Measurements from ENCODE around the gene ADCY5.

The ADCY5 gene

GRCh38 chr3:123405021-123405420, 43.9 kb downstream of the ADCY5 start:
- no peak for DNase-seq

DNA sequence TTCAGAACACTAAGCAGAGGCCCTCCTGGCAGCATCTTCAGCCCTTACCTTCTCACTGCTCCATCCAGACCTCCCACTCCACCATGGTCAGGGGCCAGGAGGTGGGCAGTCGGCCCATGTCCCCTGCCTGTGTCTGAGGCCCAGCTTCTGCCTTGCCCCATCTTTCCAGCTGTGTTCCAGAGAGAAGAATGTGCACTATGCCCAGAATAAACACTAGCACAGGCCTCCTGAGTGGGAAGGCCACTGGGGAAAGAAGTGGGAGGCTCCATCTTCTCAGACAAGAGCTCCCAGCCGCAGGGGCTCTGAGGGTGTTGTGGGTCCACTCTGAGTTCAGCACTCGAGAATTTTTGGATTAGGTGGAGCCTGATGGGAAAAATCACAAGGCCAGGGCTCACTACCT, 44.5 kb downstream of the ADCY5 start:
- DNase-seq: no peak

DNA sequence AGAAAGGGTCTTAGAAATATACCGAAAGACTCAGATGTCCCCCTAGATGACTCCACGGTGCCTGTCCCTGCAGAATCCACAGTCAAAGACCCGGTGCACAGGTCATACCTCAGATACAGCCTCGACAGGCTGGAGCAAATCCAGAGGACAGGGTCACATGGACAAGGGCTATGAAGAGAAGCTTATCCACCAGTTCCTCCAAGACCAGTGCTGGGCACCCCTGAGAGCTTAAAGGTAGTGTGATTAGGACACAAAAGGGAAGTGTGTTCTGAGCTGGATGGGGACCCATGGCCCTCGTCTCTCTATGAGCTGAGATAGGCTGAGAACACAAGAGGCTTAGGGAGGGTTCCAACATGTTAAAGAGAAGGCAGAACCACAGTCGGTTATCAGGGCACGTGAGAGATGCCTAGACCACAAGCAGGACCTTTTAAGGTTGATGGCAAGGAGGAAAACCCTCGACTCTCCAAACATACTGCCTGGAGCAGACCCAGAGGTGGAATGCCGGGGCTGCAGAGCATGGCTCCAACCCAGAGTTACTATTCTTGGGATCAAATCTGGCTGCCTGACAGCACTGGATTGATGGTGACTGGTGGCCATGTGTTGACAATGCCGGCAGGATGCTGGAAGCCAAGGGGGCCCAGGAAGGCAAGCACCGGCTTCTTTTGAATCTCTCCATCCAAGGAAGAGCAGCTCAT, 46.9 kb downstream of the ADCY5 start:
- DNase-seq: no peak

DNA sequence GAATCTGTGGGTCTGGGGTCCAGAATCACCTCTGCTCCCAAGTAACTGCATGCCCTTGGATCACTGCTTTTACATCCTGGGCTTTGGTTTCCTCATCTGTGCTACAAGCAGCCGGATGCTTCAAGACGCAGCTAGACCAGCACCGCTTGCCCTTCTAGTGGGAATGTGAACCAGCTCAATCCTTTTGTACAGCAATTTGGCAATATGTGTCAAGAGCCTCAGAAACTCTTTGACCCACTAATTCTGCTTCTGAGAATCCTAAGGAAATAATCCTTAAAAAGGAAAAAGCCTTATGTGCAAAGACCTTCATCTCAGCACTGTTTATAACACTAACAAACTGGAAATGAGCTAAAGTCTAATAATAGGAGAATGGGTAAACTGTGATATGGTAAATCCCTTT, 48.7 kb downstream of the ADCY5 start:
- no peak for DNase-seq

DNA sequence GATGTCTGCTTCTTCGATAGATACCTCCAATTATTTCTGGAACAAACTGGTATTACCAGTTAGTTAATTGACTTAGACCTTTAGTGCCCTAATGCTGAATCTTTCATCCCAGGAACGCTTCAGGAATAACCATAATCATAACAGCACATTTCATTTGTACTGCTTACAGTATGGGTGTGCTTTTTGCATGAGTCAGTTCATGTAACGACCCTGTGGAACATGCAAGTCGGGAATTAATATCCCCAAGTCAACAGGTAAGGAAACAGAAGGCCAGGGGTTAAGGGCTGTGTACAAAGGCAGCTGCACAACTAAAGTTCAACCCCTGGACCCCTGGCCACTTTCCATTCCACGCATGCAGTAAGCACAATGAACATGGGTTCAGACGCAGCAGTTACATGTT, 49.2 kb downstream of the ADCY5 start:
- DNase-seq: no peak

DNA sequence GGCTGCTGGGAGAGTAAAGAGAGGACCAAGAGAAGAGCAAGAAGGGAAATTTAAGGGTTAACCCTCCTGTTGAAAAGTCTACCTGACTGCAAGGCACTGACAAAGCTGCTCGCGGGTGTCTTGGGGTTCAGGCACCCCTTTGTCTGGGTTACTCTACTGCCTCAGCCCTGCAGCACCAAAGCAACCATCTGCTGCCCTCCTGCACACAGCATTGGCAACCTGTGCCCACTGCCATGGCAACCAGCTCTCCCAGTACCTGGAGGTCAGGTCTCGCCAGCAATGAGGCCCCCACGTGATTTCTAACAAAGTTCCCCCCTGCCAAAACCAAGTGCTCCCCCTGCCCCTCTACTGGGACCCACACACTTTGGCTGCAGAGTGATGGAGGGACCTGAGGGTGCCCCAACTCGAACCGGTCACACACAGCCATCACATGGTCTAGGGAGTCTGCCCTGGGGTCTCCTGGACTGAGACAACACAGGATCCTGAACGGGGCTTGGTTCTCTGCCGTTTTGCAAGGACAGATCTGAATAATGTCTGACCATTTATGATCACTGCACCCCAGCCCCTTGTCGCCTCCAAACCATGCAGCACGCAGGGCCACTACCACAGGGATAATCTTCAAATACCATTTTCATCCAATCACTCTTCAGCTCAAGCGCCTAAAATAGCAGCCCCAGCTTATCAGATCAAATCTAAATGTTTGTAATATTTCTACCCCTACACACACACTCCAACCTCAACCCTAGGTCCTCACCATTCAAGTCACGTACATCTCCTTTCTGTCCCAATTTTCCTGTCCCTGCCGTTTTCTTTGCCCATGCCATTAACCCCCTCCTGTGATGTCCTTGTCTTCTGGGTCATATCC, 50.7 kb downstream of the ADCY5 start:
- DNase-seq: no peak

- DNase-seq: no peak
Measured at GRCh38 chr3:123397050-123397590, 51.8 kb downstream of the ADCY5 start.

DNA sequence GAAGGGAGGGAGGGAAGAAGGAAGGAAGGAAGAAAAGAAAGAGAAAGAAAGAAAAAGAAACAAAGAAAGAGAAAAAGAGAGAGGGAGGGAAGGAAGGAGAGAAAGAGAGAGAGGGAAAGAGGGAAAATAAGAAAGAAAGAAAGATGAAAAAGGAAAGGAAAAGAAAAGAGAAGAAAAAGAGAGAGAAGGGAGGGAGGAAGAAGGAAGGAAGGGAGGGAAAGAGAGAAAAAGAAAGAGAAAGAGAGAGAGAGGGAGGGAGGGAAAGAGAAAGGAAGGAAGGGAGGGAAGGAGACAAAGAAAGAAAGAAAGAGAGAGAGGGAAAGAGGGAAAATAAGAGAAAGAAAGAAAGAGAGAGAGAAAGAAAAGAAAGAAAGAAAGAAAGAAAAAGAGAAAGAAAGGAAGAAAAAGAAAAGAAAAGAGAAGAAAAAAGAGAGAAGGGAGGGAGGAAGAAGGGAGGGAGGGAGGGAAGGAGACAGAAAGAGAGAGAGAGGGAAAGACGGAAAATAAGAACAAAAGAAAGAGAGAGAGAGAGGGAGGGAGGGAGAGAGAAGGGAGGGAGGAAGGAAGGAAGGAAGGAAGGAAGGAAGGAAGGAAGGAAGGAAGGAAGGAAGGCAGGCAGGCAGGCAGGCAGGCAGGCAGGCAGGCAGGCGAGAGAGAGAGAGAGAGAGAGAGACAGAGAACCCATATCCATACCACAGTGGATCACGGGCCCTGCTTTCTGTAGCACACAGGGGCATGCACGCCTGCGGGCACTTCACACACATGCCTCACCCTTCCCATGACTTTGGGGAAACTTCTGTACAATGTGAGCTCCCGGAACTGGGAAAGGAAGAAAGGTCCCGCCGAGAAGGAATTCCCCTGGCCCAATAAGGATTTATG, 52.5 kb downstream of the ADCY5 start:
- DNase-seq: no peak

DNA sequence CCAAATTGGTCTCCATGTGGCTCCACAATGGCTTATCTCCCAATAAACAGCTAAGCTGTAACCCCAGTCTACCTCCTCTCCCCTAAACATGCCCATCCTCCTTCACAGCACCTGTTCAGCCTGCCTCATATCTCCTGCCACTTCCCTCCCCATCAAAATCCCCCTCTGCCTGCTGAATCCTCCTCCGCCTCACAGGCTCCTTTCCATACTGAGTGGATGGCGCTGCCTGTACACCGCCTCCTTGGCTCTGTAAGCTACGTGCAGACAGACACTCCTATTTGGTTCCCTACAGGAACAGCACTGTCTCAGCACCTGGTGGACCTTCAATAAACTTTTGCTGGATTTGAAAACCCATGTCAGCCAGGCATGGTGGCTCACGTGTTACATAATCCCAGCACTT, 53.7 kb downstream of the ADCY5 start:
- DNase-seq: no peak

DNA sequence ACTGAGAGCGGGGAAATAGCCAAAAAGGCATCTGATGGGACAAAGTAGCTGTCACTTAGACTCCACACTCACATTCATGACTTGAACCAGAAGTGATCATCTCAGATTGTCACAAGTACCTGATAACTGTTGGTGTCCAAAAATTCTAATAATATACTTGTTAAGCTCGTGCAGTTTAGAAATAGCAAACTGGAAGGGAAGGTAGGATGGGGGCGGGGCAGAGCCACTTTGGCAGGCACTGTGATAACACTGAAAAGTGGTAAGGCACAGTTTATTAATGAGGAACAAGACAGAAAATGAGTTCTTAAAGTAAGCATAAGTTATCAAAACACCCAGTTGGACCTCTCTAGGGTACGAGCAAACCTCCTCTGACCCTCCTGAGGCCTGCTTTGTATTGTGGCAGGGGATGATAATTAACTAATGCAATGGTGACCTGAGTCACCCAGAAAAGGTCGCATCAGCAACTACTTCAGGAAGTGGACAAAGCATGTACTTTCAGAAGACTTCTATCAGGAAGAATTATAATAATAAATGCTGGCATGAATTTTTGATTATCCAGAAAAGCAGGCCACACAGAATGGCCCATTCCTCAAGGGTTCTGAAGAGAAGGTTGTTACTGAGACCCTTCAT, 54.4 kb downstream of the ADCY5 start:
- DNase-seq: no peak

GRCh38 chr3:123392871-123393620, 55.8 kb downstream of the ADCY5 start:
- no peak for DNase-seq

GRCh38 chr3:123392368-123392767, 56.5 kb downstream of the ADCY5 start:
- DNase-seq: no peak

DNA sequence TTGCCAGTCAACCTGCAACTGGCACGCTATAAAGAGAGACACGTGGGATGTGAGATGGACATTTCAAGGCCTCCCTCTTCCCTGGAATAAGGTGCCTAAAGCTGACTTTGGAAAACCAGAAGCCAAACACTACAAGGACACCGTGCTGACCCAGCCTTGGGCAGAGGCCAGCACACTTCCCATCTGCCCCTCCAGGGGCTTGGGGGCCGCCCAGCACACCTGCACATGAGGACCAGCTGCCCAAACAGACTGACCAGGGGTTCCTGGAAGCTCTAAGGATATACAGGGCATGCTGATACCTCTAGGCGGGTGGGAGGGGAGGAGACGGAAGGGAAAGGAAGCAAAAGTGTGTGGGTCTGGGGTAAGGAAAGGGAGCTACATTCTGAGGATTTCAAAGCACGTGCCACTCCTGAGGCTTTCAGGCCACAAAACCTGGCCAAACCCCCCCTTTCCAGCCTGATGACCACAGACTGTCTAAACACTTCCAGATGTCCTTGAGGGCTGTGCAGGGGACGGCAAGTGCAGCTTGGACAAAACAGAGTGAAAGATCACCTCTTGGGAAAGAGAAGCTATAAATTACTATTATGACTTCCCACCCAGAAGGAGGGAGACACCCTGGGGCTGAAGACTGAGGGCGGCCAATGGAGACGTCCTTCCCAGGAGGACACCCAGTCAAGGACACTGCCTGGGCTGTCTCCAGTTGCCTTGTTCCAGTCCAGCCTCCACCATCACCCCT, 57.9 kb downstream of the ADCY5 start:
- no peak for DNase-seq

DNA sequence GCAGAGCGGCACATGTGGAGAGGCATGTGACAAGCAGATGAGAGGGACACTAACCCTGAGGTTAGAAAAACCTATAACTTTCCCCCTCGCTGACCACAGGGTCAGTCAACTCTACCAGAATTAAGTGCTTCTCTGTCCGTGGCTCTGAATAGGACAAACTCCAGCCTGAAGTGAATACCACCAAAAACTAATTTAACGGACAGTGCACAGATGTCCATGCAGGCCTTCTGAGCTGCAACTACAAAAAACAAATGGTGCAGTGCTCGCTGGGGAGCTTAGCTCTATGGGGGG, 59.3 kb downstream of the ADCY5 start:
- DNase-seq: no peak

DNA sequence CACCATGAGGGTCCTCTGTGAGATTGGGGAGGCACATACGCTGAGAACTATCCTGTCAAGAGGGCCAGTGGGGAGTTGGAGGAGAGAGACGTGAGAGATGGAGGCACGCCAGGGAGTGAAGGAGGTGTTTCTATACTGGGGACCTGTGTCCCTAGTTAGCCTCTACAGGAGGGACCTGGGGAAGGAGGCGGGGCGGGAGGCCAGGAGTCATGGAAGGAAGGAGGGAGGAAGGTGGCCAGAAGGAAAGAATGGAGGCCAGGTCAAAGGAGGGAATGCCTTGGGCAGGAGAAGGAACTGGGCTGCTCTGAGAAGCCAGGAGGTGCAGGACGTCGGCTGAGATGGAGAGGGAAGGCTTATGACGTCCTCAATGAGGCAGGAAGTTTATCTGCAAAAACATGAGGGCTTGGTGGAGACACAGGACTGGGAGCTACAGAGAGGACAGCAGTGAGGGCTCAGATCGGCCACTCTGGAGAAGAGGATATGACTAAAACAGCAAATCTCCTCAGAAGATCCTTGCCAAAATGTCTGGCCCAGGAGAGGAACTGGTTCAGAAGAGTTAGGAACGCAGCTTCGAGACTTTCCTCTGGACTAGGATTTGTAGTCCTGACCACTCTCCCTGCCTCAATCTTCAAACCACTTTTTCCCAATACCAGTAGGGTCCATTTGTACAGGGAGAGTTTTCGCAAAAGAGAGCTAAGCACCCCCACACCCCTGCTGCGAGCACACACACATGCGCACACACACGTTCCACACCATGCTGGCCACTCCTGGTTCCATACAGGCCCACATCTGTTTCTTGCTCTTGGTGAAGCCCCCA, 59.9 kb downstream of the ADCY5 start:
- DNase-seq: no peak

- peak; percentile 52 for DNase-seq
Measured at GRCh38 chr3:123388042-123388441, 60.8 kb downstream of the ADCY5 start.

DNA sequence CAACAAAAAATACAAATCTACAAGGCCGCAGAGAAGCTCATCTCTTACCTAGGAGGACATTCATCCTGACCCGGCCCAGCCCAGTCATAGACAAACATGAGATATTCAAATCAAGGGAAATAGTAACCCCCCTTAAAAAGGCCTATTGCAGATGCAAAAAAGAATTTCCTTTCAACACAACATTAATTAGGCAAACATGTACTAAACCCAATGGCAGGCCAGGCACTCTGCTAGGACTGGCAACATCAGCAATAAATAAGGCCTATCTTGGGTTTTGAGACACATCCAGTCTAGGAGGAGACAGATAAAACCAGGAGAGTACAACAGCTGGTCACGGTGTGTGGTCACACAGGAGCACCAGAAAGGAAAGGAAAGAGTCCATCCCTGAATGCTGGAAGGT, 61.4 kb downstream of the ADCY5 start:
- DNase-seq: no peak

DNA sequence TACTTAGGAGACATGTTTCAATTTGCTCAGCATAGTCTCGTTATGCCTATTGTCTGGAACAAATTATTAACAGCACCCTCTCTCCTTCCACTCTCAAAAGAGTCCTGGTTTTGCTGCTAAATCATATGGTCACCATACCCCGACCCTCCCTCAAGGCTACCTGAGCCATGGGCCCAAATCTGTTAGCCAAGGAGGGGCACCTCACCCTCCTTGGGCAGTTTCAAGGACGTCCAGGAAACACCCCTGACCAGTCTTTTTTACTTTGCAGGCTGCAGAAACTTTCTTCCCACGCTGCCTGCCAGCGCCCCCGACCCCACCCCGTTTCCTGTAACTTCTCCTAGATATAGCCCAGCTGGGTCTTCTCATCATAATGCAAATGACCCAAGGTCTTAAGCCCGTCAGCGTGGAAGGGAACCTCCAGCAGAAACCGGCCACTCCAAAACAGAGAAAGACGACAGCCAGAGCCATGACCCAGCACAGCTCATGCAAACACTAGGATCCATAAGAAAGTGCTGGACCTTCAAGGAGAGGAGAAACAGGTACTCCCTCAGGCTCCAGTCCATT, 62.3 kb downstream of the ADCY5 start:
- no peak for DNase-seq

DNA sequence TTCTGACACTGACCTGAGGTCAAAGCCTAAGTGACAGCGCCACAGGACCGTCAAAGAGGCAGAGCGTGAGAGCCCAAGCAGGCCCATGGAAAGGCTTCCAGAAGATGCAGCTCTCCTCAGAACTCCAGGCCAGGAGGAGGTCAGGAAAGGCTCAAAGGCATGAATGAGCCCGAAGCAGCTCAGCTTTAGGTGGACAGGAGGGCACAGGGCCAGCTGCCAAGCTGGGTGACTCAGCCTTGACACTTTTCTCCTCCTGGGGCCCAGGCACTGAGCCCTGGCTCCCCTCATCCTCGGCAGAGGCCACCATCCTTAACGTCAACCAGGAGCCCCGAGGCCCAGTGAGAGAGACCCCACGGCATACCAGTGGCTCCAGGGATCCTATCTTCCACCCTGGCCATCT, 62.9 kb downstream of the ADCY5 start:
- DNase-seq: no peak

DNA sequence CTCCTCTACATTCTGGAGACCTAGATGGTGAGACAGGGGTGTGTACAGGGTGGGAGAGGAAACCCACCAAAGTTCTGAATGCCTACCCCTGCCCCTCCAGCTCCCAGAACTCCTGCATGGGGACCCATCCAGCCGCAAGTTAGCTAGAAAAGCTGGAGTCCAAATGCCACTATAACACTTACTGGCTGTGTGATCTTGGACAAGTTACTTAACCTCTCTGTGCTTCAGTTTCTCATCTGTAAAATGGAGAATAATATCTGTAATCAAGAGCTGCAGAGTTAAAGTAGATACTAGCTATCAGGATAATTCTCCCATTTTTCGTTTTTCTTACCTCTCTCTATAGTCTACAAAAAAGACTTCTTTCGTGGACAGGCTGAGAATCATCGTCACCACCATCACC, 63.4 kb downstream of the ADCY5 start:
- no peak for DNase-seq
